HG02588 (cell line): ENCODE results near the gene DRG1.
"Not testable (repeated sequence)": the region's sequence is repeated elsewhere in the genome, so short reads cannot be mapped to it uniquely, and the experiment has no call there.

ENCODE experiments used
- ATAC-seq: cut with Tn5 transposase; IDR thresholded peaks from one replicate; pipeline ENCODE4 v1.9.1; 2021; ENCODE audit warnings: mild to moderate bottlenecking, moderate library complexity; ENCODE audit not compliant: unreplicated experiment

The DRG1 gene, protein sequence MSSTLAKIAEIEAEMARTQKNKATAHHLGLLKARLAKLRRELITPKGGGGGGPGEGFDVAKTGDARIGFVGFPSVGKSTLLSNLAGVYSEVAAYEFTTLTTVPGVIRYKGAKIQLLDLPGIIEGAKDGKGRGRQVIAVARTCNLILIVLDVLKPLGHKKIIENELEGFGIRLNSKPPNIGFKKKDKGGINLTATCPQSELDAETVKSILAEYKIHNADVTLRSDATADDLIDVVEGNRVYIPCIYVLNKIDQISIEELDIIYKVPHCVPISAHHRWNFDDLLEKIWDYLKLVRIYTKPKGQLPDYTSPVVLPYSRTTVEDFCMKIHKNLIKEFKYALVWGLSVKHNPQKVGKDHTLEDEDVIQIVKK

DNA sequence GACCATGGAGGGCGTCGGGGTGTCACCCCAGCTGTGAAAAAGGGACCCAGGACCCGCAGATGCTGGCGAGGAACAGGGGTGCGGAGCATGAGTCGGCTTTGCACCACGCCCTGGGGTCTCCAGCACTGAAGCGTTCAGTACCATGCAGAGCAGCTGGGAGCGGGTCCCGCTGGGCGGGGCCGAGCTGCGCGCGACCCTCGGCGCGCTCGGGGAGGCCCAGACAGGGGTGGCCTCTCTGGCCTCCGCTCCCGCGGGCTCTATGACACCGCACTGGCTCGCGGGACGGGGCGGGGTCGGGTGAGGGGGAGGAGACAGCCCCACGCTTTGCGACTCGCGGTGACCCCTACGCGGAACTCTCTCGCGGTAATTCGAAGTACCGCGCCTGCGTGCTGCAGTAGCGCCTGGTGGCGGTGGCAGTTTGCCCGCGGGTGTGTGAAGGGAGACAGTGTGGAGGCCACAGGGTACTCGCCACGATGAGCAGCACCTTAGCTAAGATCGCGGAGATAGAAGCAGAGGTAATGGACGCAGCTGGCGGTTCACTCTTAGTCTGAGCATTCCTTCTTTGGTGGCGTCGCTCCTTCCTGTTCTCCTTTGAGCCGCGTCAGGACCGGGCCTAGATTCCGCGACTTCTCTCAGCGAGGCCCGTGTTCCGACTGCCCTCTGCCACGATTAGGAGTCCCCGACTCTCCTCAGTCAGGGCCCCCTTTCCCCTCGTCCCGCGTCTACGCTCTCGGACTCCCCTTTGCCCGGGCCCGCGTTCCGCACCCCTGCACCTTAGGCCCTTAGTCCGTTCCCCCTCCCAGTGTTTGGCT, at the start of gene DRG1:
Gene DRG1 (plus strand): TSS at position 394 of the 812 bp plus-strand sequence. CDS start 80 bp downstream, at position 474.
- peak; percentile 95 for ATAC-seq

- ATAC-seq, result no peak
Measured at GRCh38 chr22:31349960-31350359, 49.4 kb upstream of the DRG1 start.

DNA sequence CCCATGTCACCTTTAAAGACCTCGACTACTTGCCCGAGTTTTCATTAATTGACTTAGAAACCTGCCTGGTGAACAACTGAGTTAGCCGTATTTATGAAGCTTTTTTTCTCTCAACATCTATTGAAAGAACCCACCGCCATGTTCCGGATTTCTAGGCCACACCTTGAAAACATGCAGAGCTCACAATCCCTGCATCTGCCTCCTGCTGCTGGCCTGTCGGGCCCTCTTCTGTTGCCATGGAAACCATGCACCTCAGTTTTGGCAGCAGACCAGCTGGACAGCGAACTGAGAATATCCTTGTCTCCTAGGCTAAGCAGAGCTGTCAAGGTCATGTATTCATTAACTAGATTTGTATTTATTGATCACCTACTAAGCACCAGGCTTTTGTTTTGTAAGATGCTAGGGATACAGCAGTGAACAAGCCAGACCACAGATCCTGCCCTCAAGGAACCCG, 49.0 kb upstream of the DRG1 start:
- ATAC-seq, result no peak

- no peak for ATAC-seq
Measured at GRCh38 chr22:31354515-31354914, 44.9 kb upstream of the DRG1 start.

DNA sequence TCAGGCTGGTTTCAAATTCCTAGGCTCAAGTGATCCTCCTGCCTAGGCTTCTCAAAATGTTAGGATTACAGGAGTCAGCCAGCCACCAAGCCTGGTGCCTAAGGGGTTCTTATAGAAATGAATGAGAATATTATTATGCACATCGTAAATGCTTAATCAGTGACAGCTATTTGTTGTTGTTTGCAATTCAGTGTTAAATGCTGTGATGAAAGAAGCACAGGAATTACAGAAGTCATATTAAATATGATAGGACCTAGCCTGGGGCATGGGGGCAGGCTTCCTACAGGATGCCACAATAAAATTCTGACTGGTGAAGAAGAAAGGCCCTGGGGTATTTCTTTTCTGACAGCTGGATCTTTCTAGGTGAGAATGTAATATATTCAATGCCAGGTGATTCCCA, 39.4 kb upstream of the DRG1 start:
- ATAC-seq, result no peak

- no peak for ATAC-seq
Measured at GRCh38 chr22:31361743-31362142, 37.7 kb upstream of the DRG1 start.

DNA sequence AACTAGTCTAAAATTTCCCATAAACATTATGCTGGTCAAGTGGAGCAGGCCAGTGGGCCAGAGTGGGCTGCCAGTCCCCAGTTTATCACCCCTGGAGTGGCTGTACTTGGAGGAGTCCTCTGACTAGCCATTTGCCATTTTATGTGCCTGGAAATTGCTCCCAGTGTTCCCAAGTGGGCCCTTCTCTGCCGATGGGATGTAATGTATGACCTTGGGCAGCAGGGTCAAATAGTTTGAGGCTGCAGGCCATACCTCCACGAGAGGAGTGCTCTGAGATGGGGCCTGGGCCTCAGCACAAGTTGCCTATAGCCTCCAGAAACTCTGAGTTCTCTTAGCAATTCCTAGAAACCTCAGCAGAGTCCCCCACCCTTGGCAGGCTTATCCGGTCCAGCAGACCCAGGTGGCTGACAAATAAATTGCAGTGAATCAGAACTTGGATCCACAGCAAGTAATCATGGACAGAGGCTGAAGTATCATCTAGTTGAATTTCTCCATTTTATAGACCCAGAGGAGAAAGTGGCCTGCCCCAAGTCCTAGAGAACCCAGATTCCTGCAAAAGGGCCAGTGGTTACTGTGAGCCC, 35.4 kb upstream of the DRG1 start:
- ATAC-seq, result no peak

DNA sequence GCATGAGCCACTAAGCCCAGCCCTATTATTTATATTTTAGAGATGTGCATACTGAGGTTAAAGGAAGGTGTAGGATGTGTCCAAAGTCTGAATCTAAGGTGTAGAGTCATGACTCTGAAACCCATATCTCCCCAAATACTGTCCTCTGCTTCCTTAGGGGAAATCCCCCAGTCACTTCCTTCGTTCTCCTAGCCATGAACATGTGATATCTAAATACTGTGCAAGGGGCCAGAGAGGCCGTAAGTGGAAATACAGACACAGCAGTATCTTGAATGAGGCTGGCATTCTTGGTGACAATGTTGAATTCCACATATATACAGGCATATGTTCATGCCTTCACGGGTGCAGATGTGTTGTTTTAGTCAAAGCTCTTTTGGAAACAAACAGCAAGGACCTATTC, 32.0 kb upstream of the DRG1 start:
- no peak for ATAC-seq

DNA sequence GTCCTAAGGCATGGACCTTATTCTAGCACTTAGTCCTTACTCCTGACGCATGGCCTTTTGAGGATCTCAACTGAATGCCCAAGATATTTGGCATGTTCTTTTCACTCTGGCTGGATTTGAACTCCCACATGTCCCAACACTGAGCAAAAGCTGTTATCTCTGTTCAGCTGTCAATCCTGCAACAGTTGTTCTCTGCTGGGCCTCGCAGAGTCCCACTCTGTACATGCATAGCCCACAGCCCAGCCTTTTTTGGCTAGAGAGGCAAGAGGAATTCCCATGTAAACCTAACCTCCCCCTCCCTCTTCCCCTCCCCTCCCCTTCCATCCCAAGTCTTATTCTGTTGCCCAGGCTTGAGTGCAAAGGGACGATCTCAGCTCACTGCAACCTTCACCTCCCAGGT, 21.8 kb upstream of the DRG1 start:
- no peak for ATAC-seq

DNA sequence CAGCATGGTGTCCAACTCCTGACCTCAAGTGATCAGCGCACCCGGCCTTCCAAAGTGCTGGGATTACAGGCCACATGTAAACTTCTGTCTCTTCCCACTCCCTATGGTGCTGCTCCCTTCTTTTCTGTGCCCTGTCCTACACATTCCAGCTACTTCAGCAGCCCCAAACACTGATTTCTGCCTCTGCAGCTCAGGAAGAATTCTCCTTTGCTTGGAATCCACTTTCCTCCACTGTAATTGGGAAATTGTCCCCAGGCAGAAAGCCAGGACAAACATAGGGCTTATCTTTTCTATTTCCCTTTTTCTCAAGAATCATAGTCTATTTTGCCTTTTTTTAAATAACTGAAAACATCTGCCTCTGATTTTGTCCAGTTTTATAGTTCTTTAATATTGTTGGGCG, 21.3 kb upstream of the DRG1 start:
- no peak for ATAC-seq

DNA sequence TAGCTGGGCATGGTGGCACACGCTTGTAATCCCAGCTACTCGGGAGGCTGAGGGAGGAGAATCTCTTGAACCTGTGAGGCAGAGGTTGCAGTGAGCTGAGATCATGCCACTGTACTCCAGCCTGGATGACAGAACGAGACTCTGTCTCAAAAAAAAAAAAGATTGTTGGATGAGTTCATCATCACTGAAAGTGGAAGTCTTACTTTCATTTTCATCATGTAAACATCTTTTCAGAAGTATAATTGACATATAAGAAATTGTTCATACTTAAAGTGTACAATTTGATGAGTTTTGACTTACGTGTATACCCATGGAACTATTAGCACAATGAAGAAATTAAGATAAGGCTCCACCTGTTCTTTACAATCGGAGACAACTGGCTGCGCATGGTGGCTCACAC, 20.8 kb upstream of the DRG1 start:
- not testable (repeated sequence) for ATAC-seq

DNA sequence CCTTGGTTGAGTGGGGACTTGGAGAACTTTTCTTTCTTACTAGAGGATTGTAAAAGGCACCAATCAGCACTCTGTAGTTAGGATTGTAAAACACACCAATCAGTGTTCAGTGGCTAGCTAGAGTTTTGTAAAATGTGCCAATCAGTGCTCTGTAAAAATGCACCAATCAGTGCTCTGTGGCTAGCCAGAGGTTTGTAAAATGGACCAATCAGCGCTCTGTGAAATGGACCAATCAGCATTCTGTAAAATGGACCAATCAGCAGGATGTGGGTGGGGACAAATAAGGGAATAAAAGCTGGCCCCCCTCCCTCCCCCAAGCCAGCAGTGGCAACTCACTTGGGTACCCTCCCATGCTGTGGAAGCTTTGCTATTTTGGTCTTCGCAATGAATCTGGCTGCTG, 5.5 kb upstream of the DRG1 start:
- no peak for ATAC-seq

DNA sequence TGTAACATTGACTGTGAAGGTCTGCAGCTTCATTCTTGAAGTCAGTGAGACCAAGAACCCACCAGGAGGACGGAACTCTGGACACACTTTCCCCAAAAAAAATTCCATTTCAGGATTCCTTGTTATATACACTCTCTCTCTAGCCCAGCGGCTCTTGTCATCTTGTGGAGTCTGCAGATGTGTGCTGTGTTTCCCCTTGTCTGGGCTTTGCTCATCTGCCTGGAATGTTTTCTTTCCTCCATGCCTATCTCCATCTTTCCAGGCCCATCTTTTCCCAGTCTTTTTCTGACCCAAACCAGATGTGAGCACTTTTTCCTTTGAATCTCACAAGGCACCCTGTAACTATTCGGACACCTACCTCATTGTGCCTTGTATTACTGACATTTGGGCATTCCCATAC, 5.1 kb upstream of the DRG1 start:
- ATAC-seq, result no peak

DNA sequence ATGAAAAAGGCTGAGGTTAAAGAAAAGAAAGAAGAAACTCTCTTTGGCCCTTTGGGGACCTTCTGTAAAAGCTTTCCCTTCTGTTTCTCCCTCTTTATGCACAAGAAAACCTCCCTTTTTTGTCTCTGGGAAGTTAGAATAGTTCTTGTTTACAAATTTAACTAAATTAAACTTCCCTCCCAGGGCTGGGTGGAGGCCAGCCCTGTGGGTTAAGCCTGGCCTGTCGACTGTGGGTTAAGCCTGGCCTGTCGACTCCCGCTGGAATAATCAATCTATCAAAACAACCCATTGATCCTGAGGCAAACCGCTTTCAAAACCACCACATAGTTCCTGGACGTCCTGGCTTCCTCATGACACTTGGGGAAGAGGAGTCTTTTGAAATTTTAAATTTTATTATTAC, 1.2 kb upstream of the DRG1 start:
- ATAC-seq, result no peak

DNA sequence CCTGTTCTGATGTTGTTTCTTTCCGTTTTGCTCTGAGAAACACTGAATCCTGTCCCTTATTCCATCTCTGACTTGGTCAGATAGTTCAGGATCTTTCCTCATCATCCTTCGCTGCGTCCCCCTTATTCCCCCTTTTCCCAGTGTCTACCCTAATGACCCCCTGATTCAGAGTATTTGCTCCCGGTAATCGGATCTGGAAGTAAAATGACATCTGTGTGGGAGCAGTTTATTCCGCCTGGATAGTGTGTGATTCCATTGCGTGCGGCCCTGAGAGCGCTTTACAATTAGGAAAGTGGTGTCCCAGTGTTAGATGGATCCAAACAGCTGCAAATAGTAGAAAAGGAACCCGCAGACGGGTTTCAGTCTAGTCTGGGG, 606 bp downstream of the DRG1 start:
- no peak for ATAC-seq

DNA sequence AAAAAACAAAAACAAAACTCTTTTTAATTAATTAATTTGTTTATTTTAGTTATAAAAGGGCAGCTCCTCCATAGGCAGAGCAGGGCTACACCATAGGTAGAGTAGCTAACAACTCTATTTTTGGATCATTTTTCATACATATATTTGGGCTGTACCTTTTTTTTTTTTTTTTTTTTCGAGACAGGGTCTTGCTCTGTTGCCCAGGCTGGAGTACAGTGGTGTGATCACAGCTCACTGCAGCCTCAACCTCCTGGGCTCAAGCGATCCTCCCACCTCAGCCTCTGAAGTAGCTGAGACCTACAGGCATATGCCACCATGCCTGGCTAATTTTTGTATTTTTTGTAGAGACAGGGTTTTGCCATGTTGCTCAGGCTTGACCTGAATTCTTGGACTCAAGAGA, 2.9 kb downstream of the DRG1 start:
- ATAC-seq, result not testable (repeated sequence)

DNA sequence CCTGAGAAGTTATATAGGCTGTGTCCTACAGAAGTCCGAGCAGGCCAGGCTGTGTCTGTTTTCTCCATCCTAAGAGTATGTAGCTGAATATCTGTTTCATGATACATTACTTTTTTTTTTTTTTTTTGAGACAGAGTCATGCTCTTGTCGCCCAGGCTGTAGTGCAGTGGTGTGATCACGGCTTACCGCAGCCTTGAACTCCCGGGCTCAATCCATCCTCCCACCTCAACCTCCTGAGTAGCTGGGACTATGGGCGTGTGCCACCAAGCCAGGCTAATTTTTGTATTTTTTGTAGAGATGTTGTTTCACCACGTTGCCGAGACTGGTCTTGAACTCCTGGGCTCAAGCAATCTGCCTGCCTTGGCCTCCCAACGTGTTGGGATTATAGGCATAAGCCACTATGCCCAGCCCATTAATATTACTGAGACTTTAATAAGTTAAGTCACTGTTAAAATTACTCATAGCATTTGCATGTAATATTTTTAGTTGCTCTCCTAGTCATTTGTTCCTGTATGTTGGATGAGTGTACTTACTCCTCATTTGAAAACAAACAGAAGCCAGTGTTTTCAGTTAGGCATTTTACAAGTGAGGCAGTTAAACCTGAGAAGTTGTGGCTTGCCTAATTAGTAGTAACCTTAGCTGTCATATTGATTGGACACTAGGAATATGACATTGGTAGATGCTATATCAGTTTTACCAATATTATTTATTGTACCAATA, 26.1 kb downstream of the DRG1 start:
- no peak for ATAC-seq

DNA sequence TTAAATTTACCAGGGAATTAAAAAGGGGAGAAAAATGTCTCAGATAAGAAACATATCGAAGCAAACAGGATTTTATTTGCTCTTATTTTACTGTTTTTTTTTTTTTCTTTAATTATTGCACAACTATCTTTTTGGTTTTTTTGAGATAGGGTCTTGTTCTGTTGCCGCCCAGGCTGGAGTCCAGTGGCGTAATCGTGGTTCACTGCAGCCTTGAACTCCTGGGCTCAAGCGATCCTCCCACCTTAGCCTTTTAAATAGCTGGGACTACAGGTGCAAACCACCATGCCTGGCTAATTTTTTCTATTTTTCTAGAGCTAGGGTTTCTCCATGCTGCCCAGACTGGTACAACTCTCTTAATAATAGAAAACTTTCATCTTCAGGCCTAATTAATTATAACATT, 32.5 kb downstream of the DRG1 start:
- ATAC-seq, result no peak

DNA sequence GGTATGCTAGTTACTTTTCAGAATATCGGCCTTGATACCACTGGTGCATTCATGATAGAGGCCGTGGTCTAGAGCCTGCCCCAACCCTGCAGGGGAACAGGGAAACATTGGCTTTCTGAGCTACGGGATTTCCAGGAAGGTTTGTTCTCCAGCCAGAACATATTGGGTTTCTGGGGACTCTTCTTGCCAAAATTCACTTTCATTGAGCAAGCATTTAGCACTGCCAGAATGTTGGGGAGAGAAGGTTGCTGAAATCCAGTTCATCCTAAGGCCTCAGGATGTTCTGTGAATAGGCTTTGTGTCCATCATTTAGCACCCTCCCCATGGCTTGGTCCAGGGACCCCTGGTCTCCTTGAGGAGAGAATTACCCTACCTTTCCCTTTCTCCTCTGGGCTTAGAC, 36.7 kb downstream of the DRG1 start:
- ATAC-seq, result no peak

DNA sequence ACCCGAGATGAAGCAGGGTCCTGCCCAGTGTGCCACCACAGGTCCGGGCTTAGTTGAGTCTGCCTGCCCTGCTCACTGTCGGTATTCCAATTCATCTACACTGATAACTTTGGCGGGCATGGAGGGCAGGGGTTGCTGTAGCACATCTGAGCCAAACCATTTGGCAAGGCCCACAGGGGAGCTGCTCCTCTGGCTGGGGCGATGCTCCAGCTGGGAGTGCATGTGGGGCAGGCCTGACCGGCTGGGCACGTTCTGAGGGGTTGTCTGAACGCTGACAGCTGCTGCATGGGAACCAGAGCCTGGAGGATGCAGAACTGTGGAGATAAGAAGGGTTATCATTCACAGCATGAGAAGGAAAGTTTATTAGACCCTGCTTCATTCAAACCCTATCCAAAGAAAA, 40.4 kb downstream of the DRG1 start:
- no peak for ATAC-seq

DNA sequence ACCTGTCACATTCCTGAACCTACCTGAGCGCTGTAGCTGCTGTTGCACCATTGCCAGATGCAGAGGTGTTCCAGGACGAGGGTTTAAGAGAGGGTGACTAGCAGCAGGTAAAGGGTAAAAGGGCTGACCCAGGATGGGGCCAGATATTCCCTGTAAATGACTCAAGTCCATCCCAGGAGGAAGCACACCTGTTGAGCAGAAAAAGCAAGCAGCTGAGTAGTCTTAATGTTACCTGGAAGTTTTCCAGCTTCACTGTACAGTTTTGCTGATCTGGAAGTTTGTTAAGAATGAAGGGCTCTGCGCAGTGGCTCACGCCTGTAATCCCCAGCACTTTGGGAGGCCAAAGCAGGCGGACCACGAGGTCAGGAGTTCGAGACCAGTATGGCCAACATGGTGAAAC, 41.3 kb downstream of the DRG1 start:
- ATAC-seq, result no peak
